ENCODE measurements around the gene TMEM163.

Gene TMEM163

DNA sequence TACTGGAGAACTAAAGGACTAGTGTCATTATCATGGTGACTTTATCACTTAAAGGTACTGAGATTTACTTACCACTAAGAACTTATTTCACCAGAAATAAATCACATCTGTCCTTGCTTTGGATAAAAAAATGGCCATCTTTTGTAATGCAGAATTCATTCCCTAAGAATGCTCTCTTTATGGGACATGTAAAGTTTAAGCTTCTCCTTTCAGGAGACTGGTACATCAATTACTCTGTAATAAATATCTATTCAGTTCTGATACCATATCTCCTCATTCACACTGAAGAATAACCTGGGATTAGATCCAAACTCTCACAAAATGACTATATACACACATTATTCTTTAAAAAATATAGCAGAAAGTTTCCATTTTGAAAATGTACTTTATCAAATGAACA lies 24.4 kb downstream of the TMEM163 start:
- DNase-seq (ENCODE audit: extremely low spot score, insufficient read length, low read depth) (no peak), FAIRE-seq (no peak)

DNA sequence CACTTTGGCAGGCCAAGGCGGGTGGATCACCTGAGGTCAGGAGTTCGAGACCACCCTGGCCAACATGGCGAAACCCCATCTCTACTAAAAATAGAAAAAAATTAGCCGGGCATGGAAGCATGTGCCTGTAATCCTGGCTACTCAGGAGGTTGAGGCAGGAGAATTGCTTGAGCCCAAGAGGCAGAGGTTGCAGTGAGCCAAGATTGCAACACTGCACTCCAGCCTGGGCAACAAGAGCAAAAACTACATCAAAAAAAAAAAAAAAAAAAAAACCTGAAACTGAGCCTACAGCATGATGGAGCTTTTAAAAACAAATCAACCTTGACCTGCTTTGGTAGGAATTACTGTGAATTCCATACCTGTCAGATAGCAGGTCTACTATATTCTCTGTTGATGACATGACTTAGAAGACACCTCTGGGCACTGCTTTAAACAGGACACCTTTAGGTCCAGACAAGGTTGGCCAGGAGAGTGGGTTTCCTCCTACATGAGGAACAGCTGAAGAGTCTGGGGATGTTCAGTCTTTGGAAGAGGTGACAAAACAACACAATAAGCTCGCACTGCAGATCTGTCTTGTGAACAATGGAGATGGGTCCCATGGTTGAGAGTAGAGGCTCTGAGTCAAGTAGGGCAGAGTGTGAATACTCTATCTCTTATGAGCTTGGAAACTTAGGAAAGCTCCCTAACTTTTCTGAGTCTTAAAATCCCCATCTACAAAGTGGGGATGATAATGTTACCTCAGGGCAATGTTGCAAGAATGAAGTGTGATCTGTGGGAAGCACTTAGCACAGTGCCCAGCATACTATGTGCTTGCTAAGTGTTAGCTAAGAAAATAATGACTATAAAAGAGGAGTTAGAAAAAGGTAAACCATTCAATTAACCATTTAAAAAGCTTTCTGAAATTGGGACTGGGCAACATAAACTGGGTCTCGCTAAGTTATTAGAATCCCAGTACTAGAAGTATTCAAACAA lies 25.2 kb downstream of the TMEM163 start:
- no peak for FAIRE-seq

DNA sequence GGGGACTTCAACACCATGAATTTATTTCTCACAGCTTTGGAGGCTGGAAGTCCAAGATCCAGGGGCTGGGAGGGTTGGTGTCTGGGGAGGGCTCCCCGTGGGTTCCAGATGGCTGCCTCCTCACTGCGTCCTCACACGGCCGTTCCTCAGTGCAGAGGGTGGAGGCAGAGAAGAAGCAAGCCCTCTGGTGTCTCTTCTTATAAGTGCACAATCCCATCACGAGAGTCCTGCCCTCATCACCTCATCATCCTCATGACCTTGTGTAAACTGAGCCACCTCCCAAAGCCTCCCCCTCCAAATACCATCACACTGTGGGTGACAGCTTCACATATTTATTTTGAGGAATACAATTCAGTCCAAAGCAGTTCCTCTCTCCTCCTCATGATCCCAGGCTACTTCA lies 26.3 kb downstream of the TMEM163 start:
- DNase-seq (ENCODE audit: extremely low spot score, insufficient read length, low read depth): no peak
- FAIRE-seq: no peak

More for the DNA sequence above, 25.2 kb downstream of the TMEM163 start:
- DNase-seq (ENCODE audit: extremely low spot score, insufficient read length, low read depth): no peak

- FAIRE-seq (no peak), DNase-seq (ENCODE audit: extremely low spot score, insufficient read length, low read depth) (no peak)
Observed at GRCh38 chr2:134690629-134691215, 28.1 kb downstream of the TMEM163 start.

- FAIRE-seq (no peak), DNase-seq (ENCODE audit: extremely low spot score, insufficient read length, low read depth) (no peak)
Observed at GRCh38 chr2:134689315-134689714, 29.5 kb downstream of the TMEM163 start.

DNA sequence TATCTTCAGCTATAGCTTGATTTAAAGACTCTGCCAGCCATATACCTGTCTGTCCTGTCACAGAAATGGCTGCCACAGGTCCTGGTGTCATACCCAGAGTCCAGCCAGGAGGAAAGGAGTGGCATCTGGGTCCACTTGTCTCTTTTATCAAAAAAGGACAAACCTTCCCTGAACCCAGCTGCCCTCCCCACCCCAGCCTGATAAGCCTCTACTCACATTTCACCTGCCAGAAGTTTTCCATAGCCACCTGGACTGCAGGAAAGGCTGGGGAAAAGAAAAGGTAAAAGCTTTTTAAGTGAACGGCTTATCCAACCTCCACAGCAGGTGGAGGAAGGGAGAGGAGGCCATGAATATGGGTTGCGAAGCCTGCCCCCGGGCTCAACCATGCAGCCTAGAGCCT lies 32.8 kb downstream of the TMEM163 start:
- FAIRE-seq (no peak), DNase-seq (ENCODE audit: extremely low spot score, insufficient read length, low read depth) (no peak)

DNA sequence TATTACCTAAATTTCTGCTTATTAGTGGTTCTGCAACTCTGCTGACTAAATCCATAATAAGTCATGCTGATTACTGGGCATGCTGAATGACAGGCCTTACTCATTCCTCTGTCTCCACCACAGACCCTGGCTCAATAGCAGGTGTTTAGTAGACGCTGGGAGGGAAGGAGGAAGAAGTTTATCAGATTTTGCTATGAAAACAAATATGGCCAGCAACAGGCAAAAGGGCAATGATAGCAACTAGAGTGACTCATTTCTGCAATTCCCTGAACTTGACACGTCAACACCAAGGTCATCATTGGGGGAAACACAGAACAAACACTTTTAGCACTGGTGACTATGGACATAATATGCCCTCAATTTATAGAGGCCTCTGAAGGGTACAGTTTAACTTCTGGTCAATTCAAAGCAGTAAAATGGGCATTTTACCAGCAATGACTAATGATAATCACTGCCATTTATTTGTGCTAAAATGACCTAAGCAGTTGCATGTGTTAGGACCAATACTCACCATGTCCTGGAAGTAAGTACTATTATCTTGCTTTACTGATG lies 35.2 kb downstream of the TMEM163 start:
- no peak for DNase-seq (ENCODE audit: extremely low spot score, insufficient read length, low read depth)

GRCh38 chr2:134682726-134683125 lies 36.1 kb downstream of the TMEM163 start:
- FAIRE-seq (no peak), DNase-seq (ENCODE audit: extremely low spot score, insufficient read length, low read depth) (no peak)

More for the DNA sequence above, 35.2 kb downstream of the TMEM163 start:
- FAIRE-seq: peak; percentile 50

GRCh38 chr2:134681201-134681600 lies 37.6 kb downstream of the TMEM163 start:
- FAIRE-seq (no peak), DNase-seq (ENCODE audit: extremely low spot score, insufficient read length, low read depth) (no peak)

GRCh38 chr2:134679745-134680144 lies 39.1 kb downstream of the TMEM163 start:
- DNase-seq (ENCODE audit: extremely low spot score, insufficient read length, low read depth) (no peak), FAIRE-seq (no peak)

DNA sequence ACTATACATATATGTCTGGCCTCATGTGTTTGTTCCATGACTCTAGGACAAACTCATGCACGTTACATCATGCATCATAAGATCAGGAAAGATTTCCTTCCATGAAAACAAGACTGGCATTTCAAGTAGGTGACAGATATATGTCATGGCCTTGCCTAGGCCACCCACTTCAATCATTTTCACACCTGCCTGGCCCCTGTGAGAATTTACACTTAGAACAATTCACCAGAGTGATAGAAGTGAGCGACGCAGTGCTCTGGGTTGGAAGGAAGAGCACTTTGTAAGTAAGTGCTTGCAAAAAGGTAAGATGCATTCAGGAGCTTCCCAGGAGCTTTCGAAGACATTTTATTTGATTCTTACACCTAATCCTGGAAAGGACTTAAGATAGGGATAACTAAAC lies 39.5 kb downstream of the TMEM163 start:
- DNase-seq (ENCODE audit: extremely low spot score, insufficient read length, low read depth) (no peak), FAIRE-seq (no peak)

DNA sequence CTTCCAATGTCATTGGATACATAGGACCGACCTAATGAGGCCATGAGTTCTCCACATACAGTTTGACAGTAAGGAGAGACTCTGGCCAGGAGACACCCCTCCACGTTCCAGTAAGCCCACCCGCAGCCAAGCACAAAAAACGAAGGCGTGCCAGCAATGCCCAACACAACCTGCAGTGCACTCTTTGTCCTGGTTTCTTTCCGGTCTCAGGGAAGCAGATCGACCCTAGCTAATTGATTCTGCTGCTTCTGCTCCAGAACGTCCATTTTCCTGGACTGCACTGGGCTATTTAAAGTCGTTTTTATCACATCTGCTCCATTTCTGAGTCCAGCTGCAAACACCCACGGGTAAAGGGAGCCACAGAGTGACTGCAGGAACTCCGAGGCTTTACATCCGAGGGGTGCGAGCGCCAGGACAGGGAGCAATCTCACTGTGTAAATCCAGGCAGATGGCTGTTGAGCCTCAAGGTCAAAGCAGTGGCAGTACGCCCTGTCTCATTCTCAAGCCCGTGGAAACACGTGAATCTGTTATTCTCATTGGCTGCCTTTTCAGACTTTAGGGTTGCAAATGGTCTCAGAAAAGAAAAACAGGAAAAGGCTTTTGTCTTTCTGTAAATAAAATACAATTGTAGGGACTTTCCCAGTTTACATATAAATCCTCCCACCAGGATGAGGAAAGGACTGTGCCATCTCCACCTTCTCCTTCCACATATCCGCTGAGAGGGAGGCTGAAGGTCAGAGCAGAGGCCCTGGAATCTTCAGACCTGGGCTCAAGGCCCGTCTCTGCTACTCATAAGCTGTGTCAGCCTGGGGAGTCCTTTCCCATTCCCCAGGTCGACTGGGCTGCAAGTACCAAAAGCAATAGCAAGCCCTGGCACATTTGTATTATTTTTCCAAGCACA lies 40.7 kb downstream of the TMEM163 start:
- no peak for FAIRE-seq
- DNase-seq (ENCODE audit: extremely low spot score, insufficient read length, low read depth): no peak

DNA sequence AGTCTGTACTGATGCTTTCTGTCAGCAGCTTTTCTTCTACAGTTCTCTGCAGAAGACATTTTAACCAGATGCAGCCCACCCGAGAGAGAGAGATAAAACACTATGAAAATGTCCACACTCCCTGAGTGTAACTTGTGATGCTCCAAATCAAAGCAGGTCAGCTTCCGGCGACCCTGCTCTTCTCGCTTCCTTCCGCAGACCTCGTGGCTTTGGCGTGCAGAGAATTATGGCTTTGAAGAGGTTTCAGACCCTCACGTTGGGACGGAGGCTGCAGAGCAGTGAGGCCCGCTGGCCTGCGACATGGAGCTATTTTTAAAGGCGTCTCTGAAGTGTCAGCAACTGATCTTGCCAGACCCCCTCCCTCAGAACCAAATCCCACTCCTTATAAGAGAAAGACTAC lies 41.8 kb downstream of the TMEM163 start:
- FAIRE-seq: no peak
- no peak for DNase-seq (ENCODE audit: extremely low spot score, insufficient read length, low read depth)

DNA sequence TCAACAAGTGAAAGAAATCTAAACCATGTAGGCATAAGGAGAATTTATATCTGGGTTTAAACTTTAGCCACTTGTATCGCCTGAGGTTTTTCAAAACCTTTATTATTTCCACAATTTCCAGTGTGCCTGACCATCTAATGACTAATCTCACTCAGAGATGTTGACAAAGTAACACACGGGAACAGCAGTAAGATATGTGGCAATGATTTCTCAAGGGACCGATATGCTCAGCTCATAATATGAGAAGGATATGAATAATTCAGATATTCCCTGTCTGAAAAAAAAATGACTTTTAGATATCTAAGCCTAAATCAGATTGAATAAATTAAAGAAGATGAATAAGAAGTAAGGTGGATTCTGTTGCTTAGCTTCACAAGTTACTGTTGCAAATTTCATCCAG lies 43.5 kb downstream of the TMEM163 start:
- FAIRE-seq: no peak
- DNase-seq (ENCODE audit: extremely low spot score, insufficient read length, low read depth): no peak

DNA sequence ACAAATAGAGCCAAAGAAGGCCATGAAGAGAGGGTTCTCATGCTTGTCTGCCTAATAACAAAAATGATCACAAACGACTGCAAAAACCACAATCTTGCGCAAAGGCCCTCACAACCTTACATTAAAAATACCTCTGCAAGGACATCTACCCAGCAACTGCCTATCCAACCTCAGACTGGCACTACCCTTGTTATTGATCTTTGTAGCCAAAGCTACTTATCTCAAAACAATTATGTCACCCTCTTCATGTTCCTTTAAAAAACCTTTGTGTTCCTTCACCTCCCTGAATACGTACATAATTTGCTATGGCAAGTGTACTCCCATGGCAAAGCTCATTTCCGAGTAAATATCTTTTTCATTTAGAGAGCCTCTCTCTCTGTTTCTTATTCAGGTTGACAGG lies 44.1 kb downstream of the TMEM163 start:
- FAIRE-seq (no peak), DNase-seq (ENCODE audit: extremely low spot score, insufficient read length, low read depth) (no peak)

- no peak for FAIRE-seq
- no peak for DNase-seq (ENCODE audit: extremely low spot score, insufficient read length, low read depth)
Observed at GRCh38 chr2:134671513-134671912, 47.3 kb downstream of the TMEM163 start.

- no peak for DNase-seq (ENCODE audit: extremely low spot score, insufficient read length, low read depth)
Observed at GRCh38 chr2:134670955-134671354, 47.8 kb downstream of the TMEM163 start.

GRCh38 chr2:134669731-134670669 lies 48.8 kb downstream of the TMEM163 start:
- no peak for DNase-seq (ENCODE audit: extremely low spot score, insufficient read length, low read depth)
- FAIRE-seq: no peak

More at GRCh38 chr2:134670955-134671354, 47.8 kb downstream of the TMEM163 start:
- no peak for FAIRE-seq

DNA sequence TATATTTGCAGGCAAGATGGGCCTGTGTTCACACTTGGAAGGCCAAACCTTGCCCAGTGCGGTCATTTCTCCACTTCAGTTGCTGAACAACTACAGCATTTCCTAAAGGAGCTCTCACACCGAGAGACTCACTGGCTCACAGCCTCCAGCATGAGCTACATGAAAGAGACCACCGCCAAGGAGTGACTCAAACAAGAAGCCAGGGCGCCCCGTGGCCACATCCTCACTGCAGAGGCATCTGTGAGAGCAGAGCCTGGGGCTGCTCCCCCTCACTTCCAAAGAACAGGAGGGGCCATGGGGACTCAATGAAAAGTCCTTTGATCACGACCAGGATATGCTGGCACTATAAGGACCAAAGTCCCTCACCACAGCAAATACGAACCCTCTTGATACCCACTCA lies 50.0 kb downstream of the TMEM163 start:
- FAIRE-seq: no peak

More for the DNA sequence above, 50.0 kb downstream of the TMEM163 start:
- DNase-seq (ENCODE audit: extremely low spot score, insufficient read length, low read depth): no peak
